ENCODE results near the gene ANO10.
"Not testable (repeated sequence)": the region's sequence is repeated elsewhere in the genome, so short reads cannot be mapped to it uniquely, and the experiment has no call there.

ANO10 gene

DNA sequence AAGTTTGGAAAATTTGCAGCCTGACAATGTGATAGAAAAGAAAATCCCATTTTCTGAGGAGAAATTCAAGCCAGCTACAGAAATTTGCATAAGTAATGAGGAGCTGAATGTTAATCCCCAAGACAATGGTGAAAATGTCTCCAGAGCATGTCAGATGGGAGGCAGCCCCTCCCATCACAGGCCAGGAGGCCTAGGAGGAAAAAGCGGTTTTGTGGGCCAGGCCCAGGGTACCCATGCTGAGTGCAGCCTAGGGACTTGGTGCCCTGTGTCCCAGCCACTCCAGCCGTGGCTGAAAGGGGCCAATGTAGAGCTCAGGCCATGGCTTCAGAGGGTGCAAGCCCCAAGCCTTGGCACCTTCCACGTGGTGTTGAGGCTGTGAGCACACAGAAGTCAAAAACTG lies 159.2 kb downstream of the ANO10 start:
- DNase-seq = not testable (repeated sequence)

DNA sequence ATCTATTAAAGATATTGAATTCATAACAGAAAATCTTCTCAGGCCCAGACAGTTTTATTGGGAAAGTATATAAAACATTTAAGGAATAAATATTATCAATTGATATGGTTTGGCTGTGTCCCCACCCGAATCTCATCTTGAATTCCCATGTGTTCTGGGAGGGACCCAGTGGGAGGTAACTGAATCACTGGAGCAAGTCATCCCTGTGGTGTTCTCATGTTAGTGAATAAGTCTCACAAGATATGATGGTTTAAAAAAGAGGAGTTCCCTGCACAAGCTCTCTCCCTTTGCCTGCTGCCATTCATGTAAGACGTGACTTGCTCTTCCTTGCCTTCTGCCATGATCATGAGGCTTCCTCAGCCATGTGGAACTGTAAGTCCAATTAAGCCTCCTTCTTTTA lies 160.5 kb downstream of the ANO10 start:
- no peak for DNase-seq

DNA sequence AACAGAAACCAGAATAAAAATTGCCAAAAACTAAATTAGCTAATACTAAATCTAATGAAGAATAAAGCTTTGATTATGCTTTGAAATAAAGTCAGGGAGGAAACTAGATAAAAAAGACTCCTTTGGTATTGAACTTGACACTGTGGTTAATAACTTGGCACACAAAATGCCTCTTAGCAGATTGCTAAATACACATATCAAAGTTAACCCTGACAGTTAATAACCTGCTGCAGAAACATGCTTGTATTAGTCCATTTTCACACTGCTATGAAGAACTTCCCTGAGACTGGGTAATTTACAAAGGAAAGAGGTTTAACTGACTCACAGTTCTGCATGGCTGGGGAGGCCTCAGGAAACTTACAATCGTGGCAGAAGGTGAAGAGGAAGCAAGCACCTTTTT lies 164.8 kb downstream of the ANO10 start:
- not testable (repeated sequence) for DNase-seq

DNA sequence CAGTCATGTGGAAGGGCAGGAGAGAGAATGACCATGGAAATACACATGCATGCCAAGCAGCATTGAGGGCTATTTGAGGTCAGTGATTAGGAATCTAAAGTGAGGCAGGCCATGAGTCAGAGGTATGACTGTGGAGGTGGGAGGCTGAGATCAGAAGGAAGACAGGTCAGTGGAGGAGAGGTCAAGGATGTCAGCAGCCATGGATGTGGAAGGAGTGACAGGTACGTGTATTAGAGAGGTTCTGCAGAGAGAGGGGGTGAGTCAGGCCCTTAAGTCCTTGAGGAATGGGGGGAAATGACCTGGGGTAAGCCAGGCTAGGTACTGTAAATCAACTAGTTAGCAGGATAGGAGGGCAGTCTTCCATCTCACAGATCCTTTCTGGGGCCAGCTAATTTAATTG lies 166.6 kb downstream of the ANO10 start:
- DNase-seq = no peak

DNA sequence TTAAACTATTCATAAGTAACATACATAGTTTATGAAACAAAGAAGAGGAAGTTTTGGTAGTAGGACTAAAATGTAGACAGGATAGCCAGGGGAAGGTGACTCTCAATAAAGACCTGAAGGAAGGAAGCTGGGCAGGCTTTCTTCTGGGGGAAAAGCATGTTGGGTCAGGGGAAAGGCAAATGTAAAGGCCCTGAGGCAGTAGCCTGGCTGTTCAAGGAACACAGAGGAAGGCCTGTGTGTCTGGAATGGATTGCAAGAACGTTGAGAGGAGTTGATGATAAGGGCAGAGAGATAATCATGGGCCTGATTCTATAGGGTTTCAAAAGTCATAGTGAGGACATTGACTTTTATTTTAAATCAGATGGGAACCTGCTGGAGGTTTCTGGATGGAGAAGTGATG lies 167.8 kb downstream of the ANO10 start:
- DNase-seq = no peak

DNA sequence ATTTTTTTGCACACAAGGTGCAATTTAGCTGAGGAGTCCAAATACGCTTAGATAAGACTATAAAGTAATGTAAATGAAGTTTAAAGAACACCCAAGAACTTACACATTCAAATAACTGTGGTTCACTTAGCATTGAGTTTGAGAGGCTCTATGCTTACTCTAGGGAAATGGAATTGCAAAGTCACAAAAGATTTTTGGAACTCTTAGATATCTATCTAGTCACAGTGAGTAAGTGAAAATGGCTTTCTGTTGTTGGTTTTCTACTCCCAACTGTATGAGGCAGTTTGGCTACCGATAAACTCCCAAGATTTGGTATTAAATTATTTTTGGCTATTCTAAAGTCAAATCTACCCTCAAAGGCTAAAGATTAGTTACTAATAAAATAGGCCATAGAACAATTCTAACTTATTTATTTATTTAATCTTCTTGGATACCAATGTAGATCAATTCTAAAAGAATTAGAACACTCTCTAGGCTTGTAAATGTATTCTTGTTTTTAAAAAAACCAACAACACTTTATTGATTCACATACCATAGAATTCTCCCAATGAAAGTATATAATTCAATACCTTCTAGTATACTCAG lies 170.0 kb downstream of the ANO10 start:
- no peak for DNase-seq

DNA sequence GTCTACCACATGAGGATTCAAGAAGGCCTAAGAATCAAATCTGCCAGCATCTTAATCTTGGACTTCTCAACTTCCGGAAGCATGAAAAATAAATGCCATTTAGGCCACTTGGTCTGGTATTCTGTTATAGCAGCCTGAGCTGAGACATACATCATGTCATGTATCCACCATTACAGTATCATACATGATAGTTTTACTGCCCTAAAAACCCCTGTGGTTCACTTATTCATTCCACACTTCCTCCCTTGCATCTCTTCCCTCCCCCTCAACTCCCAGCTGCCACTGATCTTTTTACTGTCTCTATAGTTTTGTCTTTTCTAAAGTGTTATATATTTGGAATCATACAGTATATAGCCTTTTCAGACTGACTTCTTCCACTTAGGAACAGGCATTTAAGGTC lies 173.7 kb downstream of the ANO10 start:
- DNase-seq = no peak

DNA sequence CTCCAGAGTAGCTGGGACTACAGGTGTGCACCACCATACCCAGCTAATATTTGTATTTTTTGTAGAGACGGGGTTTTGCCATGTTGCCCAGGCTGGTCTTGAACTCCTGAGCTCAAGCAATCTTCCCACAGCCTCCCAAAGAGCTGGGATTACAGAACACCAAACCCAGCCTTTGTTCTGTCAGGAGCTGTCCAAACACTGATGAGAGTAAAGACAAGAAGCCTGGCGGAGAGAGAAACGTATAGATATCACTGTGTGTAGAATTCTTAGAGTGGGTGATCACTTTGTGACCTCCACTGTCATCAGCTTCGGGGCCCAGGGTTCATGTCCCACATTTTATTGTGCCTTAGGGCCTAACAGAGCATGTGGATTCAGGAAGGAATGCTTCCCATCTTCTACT lies 176.0 kb downstream of the ANO10 start:
- no peak for DNase-seq

DNA sequence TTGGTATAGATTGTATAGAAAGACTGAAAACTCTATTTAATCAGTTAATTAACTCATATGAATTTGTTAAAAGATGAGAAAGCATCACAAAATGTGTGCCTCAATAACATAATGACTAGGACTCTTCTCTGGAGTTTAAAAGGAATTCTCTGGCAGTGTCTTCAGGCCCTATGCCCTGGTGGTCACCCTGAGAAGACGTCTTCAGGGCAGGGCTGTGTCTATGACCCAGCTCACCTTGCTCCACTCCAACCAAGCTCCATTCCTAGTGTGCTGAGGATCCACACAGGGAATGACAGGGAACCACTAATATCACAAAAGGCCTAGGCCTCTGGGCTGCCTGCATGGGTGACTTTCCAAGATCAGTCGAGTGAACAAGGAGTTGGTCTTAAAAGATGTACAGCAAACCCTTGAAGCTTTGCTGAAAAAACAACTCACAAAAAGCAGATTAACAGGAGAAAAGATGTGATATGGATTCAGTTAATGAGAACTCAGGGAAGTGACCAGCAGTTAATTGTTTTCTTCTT lies 178.9 kb downstream of the ANO10 start:
- no peak for DNase-seq

DNA sequence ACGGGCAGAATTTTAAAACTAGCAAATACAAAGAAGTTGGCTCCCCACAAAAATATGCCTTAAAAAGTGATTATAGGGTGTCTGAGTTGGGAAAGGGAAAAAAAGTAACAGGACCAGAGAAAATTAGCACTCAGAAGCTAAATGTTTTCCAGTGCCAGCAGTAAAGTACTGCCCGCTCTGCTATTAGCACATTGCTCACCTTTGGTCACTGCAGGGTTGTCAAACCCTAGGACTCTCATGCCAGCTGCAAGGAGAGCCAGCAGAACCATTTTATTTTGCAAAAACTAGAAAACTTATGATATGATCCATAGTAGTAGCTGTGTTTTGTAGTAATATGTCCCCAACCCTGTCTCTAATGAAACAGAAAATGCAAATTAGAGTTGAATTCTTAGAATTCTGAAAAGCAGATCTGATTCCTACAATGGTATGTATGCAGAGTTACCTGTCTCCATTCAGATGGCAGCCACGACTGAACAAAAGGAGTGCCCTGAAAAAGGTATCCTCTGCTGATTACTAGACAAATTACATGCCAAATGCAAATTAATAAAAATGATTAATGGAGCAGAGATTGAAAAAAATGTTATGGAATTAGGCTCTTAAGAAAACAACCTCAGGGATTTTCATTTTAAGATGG lies 185.2 kb downstream of the ANO10 start:
- DNase-seq = no peak

DNA sequence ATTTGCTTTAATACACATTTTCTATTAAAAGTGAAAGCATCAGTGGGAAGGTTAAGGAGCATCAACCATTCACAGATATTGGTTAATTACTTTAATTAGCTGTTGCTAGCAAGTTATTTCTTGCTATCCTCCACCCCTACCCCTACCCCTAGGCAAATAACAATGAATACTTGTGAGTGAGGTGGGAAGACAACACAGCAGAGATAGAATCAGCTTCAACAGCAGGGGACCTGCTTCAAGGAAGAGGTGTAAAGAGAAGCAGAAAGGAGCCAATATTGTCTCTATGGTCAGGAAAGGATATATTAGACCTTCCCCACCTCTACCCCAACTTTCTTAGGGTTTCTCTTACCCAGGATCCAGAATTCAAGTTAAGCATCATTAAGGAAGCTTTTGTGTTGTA lies 186.1 kb downstream of the ANO10 start:
- no peak for DNase-seq

DNA sequence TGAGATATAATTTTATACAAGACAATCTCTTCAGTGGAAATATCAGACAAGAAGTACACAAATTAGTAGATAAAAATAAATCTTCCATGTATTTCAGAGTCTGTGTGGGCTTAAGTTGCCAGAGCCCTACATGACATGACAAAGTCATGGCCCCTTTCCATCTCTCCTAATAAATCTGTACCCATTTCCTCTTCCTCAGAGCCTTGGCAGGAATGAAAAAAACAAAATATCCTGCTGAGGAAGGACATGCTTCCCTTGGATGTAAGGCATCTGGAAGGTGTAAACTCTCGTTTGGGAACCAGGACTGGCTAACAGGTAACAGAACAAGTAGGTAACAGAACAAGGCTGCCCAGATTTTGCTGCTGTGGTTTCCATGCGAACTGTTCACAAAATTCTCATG lies 187.4 kb downstream of the ANO10 start:
- no peak for DNase-seq

DNA sequence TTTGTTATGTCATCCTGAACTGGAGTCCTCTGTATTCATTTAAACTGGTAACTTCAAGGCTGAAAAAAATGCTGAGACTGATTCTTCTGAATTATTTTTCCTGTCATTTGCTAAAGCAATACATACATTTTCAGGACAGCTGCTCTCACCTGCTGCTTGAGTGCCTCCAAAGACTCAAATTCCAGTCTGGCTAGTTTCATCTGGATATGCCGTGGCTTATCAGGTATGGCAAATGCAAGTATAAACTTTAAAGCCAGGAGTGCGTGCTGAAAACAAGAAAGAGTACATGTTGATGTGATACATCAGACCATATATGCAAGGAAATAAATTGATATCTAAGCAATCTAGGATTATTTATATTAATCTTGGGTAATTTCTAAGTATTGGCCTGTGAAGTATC lies 189.3 kb downstream of the ANO10 start:
- DNase-seq = no peak

DNA sequence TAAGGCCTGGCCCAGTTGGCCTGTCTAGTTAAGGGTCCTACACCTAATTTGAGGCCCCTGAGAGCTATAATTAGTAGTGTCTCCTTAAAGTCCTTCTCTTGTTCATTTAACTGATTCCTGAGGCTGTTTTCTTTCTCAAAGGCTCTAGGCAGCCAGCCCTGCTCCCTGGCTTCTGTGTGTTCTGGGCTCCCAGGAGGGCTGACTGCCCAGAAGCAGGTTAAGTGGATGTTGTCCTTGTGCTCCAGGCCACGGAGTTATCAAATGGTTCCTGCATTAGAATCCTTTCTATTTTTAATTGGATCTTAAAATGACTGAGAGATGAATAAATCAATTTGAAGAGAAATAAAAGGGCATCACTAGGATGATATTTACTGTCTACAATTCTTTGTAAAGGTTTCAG lies 195.4 kb downstream of the ANO10 start:
- DNase-seq = no peak

DNA sequence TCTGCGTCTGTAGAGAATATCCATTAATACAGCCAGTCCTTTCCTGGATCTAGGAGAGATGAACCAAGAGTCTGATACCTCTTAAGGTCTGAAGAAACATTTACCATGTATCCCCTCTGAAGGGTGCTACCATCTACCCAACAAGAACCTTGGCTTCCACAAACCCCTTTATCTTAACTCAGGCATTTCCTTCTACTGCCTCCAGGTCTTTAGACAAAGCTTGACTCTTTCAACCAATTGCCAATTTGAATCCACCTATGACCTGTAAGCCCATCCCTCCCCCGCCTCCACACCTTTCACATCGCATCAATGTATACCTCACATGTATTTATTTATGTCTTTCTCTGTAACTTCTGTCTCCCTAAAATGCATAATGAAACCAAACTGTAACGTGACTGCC lies 196.0 kb downstream of the ANO10 start:
- DNase-seq = no peak

DNA sequence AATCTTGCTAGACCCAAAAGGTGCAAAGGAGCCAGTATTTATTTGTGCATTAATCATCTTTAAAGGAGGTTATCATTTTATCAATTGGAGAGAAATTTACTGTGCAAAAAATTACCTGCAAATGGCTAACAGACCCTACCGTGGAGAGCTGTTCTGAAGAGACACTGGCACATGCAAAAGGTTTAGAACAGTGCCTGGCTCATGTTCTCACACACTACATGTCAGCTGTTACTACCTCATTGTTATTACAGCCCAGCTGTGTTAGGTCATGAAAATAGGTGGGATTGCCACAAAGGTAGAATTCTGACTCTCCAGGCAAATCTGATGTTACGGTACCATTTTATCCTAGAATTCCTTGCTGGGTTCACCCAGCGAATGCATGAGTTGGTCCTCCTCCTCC lies 198.2 kb downstream of the ANO10 start:
- DNase-seq = no peak

DNA sequence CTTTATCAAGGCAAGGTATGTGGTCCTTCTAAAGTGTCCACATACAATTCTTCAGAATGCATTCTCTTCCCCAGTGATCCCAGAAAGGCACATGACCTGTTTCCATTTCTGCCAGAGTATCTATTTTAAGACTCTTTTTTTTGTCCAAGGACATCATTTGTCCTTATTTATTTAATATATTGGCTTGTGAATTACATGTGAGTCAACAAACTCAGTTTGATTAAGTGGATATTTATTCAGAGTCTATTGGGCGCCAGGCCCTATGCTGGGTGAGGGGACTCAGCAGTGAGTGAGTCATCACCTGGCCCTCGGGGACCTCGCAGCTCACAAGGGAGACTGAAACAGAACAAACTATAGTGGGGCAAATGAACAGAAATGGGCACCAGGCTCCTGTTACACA lies 198.7 kb downstream of the ANO10 start:
- no peak for DNase-seq

DNA sequence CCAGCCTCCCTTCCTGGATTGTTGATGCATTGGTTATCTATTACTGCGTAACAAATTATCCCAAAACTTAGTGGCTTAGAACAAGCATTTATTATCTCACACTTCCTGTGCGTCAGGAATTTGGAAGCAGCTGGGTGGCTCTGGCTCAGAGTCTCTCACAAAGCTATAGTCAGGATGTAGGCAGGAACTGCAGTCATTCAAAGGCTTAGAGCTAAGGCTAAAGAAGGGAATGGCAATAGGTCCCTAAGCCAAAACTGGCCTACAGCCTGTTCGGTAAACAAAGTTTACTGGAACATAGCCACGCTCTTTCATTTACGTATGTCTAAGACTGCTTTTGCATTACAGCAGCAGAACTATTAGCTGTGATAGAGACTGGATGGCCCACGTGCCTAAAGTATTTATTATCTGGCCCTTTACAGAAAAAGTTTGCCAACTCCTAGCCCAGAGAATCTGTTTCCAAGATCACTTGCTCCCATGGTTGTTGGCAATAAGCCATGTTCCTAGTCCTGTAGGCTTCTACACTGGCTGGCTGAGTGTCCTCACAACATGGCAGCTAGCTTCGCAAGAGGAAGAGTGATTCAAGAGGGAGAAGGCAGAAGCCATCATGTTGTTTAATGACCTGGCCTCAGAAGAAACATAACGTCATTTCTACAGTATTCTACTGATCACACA lies 203.1 kb downstream of the ANO10 start:
- no peak for DNase-seq

DNA sequence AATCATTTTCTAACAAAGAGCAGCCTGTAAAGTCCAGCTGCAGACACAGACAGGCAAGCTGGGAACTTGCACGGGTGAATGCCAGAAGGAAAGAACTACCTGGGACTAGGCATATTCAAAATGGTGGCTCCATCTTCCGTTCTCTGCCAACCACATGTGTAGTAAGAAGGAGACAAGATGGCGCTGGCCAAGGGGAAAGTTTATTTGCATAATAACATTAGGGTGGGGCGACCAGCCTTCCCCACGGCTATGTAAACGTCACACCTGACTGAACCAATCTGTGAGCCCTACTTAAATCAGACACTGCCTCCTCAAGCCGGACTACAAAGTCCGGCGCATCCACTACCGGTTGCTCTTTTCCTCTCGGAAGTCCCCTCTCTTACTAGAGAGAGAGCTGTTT lies 204.7 kb downstream of the ANO10 start:
- no peak for DNase-seq

DNA sequence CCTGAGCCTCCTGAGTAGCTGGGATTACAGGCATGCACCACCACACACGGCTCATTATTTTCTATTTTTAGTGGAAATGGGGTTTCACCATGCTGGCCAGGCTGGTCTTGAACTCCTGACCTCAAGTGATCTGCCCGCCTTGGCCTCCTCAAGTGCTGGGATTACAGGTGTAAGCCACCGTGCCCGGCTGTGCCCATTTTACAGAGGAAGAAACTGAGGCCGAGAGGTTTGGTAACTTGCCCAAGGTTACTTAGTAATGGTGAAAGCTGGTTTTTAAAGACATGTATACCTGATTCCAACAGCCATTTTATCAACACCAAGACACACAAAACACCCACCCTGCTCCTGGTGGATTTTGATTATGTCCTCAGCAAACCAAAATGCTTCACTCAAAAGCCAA lies 206.7 kb downstream of the ANO10 start:
- no peak for DNase-seq

DNA sequence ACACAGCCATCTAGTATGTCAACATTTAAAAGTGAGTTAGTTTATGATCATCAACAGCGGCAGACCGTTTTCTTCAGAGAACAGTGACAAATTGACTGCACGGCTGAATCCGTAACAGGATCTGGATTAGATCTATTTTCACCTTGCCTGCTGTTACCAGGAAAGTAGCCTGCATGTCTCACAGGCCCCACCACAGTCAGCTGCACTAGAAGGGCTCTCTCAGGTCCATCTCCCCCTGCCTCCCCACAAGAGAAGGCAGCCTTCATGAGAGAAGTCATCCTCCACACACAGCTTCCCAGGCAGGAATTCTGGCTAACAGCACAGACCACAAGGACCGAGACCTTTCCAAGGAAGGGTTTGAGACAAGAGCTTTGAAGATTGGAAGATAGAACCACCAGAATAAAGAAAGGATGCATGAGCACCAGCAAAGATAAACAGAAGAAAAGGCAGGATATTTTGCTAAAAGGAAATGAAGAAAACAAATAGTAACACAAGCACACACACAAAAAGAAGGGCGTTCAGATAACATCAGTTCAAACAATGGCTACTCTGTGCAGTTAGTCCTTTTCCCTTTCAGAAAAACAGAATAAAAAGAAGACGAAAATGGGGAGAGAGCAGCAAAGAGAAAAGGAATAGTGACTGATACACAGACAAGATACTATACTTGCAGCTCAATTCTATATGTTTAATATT lies 208.0 kb downstream of the ANO10 start:
- no peak for DNase-seq

DNA sequence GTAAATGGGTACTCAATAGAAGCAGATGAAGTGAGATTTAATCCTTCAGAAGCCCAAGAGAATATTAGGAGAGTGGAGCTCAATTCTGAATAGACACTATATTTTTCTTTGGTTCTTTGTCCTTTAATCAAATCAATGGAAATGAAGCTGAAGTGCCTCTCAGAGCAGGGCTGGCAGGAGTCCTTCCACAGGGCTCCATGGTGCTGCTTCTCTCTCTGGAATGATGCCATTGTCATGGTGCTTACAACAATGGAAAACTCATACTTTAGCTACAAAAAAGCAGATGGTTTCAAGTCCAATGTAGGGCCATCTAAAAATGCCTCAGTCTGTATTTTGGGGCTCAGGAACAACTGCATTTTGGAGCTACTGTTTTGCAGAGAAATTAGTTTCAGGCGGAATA lies 210.4 kb downstream of the ANO10 start:
- no peak for DNase-seq

DNA sequence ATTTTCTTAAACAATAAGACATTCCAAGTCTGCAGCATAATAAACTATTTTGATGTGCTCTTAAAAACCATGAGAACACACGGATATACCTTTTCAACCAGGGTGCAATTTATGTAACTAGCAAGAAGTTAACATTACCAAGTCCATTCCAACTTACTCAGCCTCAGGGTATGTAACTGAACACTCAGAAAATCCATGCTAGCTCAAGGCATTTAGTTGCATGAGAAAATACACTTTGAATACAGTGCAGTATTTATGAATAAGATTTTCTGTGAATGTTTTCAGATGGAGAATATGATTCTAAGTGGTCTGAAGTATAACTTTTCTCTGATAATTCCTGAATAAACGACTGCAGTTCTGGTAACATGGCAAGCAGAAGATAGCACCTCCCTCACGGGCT lies 211.2 kb downstream of the ANO10 start:
- no peak for DNase-seq

DNA sequence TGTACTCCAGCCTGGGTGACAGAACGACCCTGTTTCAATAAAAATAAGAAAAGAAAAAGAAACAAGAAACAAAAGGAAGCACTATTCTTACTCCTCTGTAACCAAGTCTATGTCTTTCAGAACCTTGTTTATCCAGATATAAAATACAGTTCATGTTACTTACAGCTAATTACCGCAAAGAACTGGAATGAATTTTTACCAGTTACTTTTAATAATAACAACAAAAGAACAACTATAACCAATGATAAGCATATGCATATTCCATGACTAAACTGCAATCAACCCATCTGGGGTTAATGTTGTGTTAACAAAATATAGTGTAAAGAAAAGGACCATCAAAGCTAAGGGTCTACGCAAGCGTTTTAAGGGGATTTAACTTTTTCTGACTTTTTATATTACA lies 212.3 kb downstream of the ANO10 start:
- DNase-seq = no peak

Measured in activated CD8-positive, alpha-beta memory T cell treated with anti-CD3 and anti-CD28 coated beads for 24 hours (primary cell).